NCI-H1694 (cell line): ENCODE data around the gene ANAPC13.
A peak's percentile ranks its signal among the peaks of the same experiment; 100 is the strongest.

Source experiments
- DNase-seq: peaks from one replicate; lab custom pipeline; 2025; lab: John Stamatoyannopoulos, UW

The ANAPC13 gene

GRCh38 chr3:134485718-134486576 is at the start of gene ANAPC13, which contains the start of gene CEP63:
Gene ANAPC13 (minus strand): TSS chr3:134485985. CDS start chr3:134482904, 3,081 bp downstream.
Gene CEP63 (plus strand): TSS chr3:134486057. CDS start chr3:134495321, 9,264 bp downstream.
- peak; percentile 95 for DNase-seq

- no peak for DNase-seq
Observed at GRCh38 chr3:134535186-134535970, 49.6 kb upstream of the ANAPC13 start.

- DNase-seq = no peak
Observed at GRCh38 chr3:134533493-134533892, 47.7 kb upstream of the ANAPC13 start.

GRCh38 chr3:134527538-134528186 is 41.9 kb upstream of the ANAPC13 start:
- DNase-seq = no peak

- no peak for DNase-seq
Observed at GRCh38 chr3:134527037-134527436, 41.3 kb upstream of the ANAPC13 start.

GRCh38 chr3:134526319-134526718 is 40.5 kb upstream of the ANAPC13 start:
- DNase-seq = no peak

GRCh38 chr3:134525293-134525692 is 39.5 kb upstream of the ANAPC13 start:
- no peak for DNase-seq

- no peak for DNase-seq
Observed at GRCh38 chr3:134522541-134522940, 36.8 kb upstream of the ANAPC13 start.

- no peak for DNase-seq
Observed at GRCh38 chr3:134517791-134518190, 32.0 kb upstream of the ANAPC13 start.

- no peak for DNase-seq
Observed at GRCh38 chr3:134516905-134517304, 31.1 kb upstream of the ANAPC13 start.

GRCh38 chr3:134511500-134511899 is 25.7 kb upstream of the ANAPC13 start:
- no peak for DNase-seq

GRCh38 chr3:134505485-134505884 is 19.7 kb upstream of the ANAPC13 start:
- no peak for DNase-seq

GRCh38 chr3:134504132-134504531 is 18.3 kb upstream of the ANAPC13 start:
- DNase-seq = no peak

GRCh38 chr3:134503266-134503665 is 17.5 kb upstream of the ANAPC13 start:
- DNase-seq = no peak

GRCh38 chr3:134496471-134497071 is 10.8 kb upstream of the ANAPC13 start:
- no peak for DNase-seq

GRCh38 chr3:134495980-134496379 is 10.2 kb upstream of the ANAPC13 start:
- no peak for DNase-seq

- DNase-seq = no peak
Observed at GRCh38 chr3:134494495-134494894, 8.7 kb upstream of the ANAPC13 start.

GRCh38 chr3:134487406-134487805 is 1.6 kb upstream of the ANAPC13 start:
- peak; percentile 43 for DNase-seq

- DNase-seq = no peak
Observed at GRCh38 chr3:134486577-134487041, 824 bp upstream of the ANAPC13 start.

GRCh38 chr3:134485075-134485717 is 589 bp downstream of the ANAPC13 start:
- DNase-seq = peak; percentile 21

GRCh38 chr3:134483195-134483900 is 2.4 kb downstream of the ANAPC13 start:
- no peak for DNase-seq
